ENCODE data around the gene NECAP2.

DNA sequence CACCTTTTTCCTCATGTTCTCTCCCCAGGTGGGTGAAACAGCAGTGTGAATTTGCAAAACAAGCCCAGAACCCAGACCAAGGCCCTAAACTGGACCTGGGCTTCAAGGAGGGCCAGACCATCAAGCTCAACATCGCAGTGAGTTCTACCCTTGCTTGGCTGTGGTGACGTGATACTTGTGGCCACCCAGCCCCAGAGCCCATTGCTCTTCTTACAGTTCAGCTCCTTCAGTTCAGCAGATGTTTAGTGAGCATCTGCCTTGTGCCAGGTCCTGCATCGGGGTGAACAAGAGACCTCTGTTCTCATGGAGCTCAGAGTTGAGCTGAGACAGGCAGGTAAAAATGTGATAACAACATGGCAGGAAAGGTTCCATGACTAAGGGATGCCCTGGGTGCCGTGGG, 8.5 kb downstream of the NECAP2 start:
- TF ChIP-seq CTCF (IDR thresholded peaks at IDR 0.05; ENCODE audit: insufficient read depth, low read length) (no peak), SPI1 (IDR thresholded peaks at IDR 0.05; ENCODE audit: borderline replicate concordance, low read depth) (no peak), GABPA (IDR thresholded peaks at IDR 0.05; ENCODE audit: low read depth) (no peak)
- TF ChIP-seq, protein P1, sequence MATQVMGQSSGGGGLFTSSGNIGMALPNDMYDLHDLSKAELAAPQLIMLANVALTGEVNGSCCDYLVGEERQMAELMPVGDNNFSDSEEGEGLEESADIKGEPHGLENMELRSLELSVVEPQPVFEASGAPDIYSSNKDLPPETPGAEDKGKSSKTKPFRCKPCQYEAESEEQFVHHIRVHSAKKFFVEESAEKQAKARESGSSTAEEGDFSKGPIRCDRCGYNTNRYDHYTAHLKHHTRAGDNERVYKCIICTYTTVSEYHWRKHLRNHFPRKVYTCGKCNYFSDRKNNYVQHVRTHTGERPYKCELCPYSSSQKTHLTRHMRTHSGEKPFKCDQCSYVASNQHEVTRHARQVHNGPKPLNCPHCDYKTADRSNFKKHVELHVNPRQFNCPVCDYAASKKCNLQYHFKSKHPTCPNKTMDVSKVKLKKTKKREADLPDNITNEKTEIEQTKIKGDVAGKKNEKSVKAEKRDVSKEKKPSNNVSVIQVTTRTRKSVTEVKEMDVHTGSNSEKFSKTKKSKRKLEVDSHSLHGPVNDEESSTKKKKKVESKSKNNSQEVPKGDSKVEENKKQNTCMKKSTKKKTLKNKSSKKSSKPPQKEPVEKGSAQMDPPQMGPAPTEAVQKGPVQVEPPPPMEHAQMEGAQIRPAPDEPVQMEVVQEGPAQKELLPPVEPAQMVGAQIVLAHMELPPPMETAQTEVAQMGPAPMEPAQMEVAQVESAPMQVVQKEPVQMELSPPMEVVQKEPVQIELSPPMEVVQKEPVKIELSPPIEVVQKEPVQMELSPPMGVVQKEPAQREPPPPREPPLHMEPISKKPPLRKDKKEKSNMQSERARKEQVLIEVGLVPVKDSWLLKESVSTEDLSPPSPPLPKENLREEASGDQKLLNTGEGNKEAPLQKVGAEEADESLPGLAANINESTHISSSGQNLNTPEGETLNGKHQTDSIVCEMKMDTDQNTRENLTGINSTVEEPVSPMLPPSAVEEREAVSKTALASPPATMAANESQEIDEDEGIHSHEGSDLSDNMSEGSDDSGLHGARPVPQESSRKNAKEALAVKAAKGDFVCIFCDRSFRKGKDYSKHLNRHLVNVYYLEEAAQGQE (IDR thresholded peaks at IDR 0.05; ENCODE audit: insufficient replicate concordance, low read depth): no peak
